ENCODE results near the gene ATL2.

DNA sequence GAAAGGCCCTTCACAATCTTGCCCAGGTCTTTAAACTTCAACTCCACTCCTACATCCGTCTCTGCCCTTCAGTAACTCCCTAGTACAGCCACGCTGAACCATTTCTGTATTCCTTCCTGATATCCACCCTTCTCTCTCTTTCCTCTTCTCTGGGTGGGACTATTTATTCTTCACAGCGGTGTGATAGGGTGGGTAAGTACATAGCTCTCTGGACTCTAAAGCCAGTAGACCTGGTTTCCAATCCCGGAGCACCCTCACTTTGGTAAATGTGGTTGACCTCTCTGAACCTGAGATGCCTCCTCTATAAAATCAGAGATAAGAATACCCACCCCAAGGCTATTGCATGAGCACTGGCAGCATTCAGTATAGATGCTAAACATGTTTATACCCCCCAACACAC lies 86.7 kb downstream of the ATL2 start:
- TF ChIP-seq, protein P1, sequence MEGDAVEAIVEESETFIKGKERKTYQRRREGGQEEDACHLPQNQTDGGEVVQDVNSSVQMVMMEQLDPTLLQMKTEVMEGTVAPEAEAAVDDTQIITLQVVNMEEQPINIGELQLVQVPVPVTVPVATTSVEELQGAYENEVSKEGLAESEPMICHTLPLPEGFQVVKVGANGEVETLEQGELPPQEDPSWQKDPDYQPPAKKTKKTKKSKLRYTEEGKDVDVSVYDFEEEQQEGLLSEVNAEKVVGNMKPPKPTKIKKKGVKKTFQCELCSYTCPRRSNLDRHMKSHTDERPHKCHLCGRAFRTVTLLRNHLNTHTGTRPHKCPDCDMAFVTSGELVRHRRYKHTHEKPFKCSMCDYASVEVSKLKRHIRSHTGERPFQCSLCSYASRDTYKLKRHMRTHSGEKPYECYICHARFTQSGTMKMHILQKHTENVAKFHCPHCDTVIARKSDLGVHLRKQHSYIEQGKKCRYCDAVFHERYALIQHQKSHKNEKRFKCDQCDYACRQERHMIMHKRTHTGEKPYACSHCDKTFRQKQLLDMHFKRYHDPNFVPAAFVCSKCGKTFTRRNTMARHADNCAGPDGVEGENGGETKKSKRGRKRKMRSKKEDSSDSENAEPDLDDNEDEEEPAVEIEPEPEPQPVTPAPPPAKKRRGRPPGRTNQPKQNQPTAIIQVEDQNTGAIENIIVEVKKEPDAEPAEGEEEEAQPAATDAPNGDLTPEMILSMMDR (conservative IDR thresholded peaks at IDR 0.05; ENCODE audit: low read depth, low read length), result no peak
- TF ChIP-seq EZH2 (IDR thresholded peaks at IDR 0.05; ENCODE audit: borderline replicate concordance, low read depth, low read length, poor library complexity, severe bottlenecking), result no peak

Data from A673 (cell line).